Heart right ventricle (tissue), 16 donors: Measurements from ENCODE around the gene FAM149A. TPM values are rescaled to one million over a fixed set of nuclear protein-coding genes. Genes with fewer than 3 reads are reported as not detected.

Experiments
- ATAC-seq, 8 donors: fragments of 200-7000 bp; cut with Tn5 transposase; one replicate each; pipeline ENCODE4 v1.9.1; 2020; ENCODE audit warnings: mild to moderate bottlenecking in 8 of 8, moderate library complexity in 8 of 8, moderate number of reproducible peaks in 1 of 8
- DNase-seq, 2 donors: peaks; one replicate each; pipeline ENCODE4 v3.0.0-alpha.2; 2020
- H3K27ac ChIP-seq, 10 donors: fragments of 200-600 bp; sonication (generic) in 2 of 10; one replicate each; pipeline versions ENCODE4 v1.5.0 to v1.8.0; 2020 to 2022; ENCODE audit warnings: mild to moderate bottlenecking in 3 of 10
- H3K27me3 ChIP-seq, 7 donors: fragments of 200-600 bp; one replicate each; pipeline ENCODE4 v1.8.0; 2021 to 2022; ENCODE audit warnings: mild to moderate bottlenecking in 2 of 7
- H3K36me3 ChIP-seq, 9 donors: fragments of 200-600 bp; sonication (generic) in 1 of 9; one replicate each; pipeline versions ENCODE4 v1.5.0 to v1.8.0; 2020 to 2022; ENCODE audit warnings: mild to moderate bottlenecking in 2 of 9
- H3K4me1 ChIP-seq, 9 donors: fragments of 200-600 bp; sonication (generic) in 1 of 9; one replicate each; pipeline versions ENCODE4 v1.5.0 to v1.8.0; 2020 to 2022; ENCODE audit warnings: mild to moderate bottlenecking in 4 of 9
- H3K4me3 ChIP-seq, 10 donors: fragments of 200-600 bp; sonication (generic) in 2 of 10; one replicate each; pipeline versions ENCODE4 v1.5.0 to v1.8.0; 2020 to 2022; ENCODE audit warnings: mild to moderate bottlenecking in 7 of 10, moderate library complexity in 2 of 10
- H3K9me3 ChIP-seq, 11 donors: fragments of 200-600 bp in 10 of 11; sonication (generic) in 2 of 11; one replicate each; pipeline versions ENCODE4 v1.5.0 to v1.8.0; 2013 to 2022; ENCODE audit warnings: mild to moderate bottlenecking in 2 of 11, control low read depth in 1 of 11, moderate library complexity in 1 of 11
- WGBS, 2 donors: extraction: QIAGEN DNeasy Blood & Tissue Kit; methylation state at CpG; one replicate each; pipeline ENCODE4 v1.1.7; 2013; ENCODE audit warnings: inconsistent platforms in 1 of 2; 5-methylcytosine and 5-hydroxymethylcytosine counted together
- intact Hi-C, 10 donors: fragments of 100-400 bp; cut with DNase I; formaldehyde crosslinking; loops; one replicate each; pipeline versions ENCODE4 v1.11.1 to v1.14.2; 2022
- polyA plus RNA-seq, 2 donors: library from polyadenylated mRNA; stranded (reverse); fragments of 200-250 nt; gene quantifications; one replicate each; pipeline ENCODE4 v1.2.3, GENCODE V29; 2013
- total RNA-seq, 10 donors: library from RNA; stranded (reverse); fragmentation: NEBNext Ultra II Directional in 3 of 10; extraction: Animal tissue kit (Norgen Biotek cat#: 25700) in 3 of 10; gene quantifications; one replicate each; pipeline versions ENCODE4 v1.2.1 to v1.2.4, GENCODE V29; 2021 to 2023
- TF ChIP-seq, protein P1 (sequence below), 9 donors: fragments of 200-600 bp; sonication (generic) in 2 of 9; IDR thresholded peaks; one replicate each; pipeline versions ENCODE4 v1.5.0 to v1.8.0; 2021 to 2022; ENCODE audit warnings: antibody characterized with exemption in 9 of 9, mild to moderate bottlenecking in 5 of 9, moderate library complexity in 1 of 9
- donor health status: Arrhythmogenic right ventricular cardiomyopathy.
- donor health status: ischemic (EF 13 %, LVEDD 7.1; RV severe dilation, severe dysfunction).
- donor health status: healthy with polysubstance abuse.
- donor health status: DM: no; HTN: yes; CAD: no.
- donor health status: DM: no; HTN: no; CAD: no.
- donor health status: ischemic (EF 25% LVEDD 6.9; RV normal size, moderate dysfunction).
- donor health status: ischemic (EF 25% LVEDD 5.7; RV mildly dilated, moderate dysfunction).
- donor health status: healthy.
- donor health status: DM: yes; HTN: yes; CAD: no.
- donor health status: Ischemic cardiomyopathy.
- donor health status: ischemic (EF 35%, LVEDD 5.7; RV mildly dilated, moderate dysfunction).
- donor health status: nonischemic (EF 11% LVEDD 7.7; RV severe dilation, severe dysfunction).
- donor health status: DM: yes; HTN: yes; CAD: no.
- donor health status: PGD.
- donor health status: ischemic (EF 29% LVEDD 5.4; RV normal size, mild dysfunction).
- donor health status: nonischemic (EF 23%, LVEDD 6.1; RV moderate dilation, normal function).

The FAM149A gene
- total and polyA plus RNA-seq, 12 donors, result 1.2 to 13.7 (median 9.8) TPM

DNA sequence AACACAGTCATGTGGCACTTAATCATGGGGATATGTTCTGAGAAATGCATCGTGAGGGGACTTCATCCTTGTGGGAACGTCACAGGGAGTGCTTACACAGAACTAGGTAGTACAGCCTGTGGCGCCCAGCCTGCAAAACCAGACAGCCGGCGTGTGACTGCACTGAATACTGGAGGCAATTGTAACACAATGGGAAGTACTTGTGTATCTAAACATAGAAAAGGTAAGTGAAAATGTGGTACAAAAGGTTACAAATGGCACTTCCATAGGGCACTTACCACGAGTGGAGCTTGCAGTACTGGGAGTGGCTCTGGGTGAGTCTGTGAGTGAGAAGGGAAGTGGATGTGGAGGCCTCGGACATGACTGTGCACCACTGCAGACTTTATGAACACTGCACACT lies 30.3 kb upstream of the FAM149A start:
- TF ChIP-seq, protein P1, sequence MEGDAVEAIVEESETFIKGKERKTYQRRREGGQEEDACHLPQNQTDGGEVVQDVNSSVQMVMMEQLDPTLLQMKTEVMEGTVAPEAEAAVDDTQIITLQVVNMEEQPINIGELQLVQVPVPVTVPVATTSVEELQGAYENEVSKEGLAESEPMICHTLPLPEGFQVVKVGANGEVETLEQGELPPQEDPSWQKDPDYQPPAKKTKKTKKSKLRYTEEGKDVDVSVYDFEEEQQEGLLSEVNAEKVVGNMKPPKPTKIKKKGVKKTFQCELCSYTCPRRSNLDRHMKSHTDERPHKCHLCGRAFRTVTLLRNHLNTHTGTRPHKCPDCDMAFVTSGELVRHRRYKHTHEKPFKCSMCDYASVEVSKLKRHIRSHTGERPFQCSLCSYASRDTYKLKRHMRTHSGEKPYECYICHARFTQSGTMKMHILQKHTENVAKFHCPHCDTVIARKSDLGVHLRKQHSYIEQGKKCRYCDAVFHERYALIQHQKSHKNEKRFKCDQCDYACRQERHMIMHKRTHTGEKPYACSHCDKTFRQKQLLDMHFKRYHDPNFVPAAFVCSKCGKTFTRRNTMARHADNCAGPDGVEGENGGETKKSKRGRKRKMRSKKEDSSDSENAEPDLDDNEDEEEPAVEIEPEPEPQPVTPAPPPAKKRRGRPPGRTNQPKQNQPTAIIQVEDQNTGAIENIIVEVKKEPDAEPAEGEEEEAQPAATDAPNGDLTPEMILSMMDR (IDR thresholded peaks at IDR 0.05), result no peak
- Histone ChIP-seq H3K27ac (no peak overlapping the region), H3K4me1 (peaks cover 0 to 12% (median 4%) of the 10 kb centered on the region in 9 donors), H3K36me3 (peaks cover 0 to 30% (median 0%) of the 10 kb centered on the region in 9 donors), H3K27me3 (no peaks in the 10 kb centered on the region), H3K4me3 (no peak overlapping the region), H3K9me3 (no peaks in the 10 kb centered on the region)
- WGBS, 2 donors, result 73 to 79% methylated on average over 7 of the region's 7 CpGs
- ATAC-seq (peak in 2 of 8 donors; percentile 30 to 34), DNase-seq (no peak)
- intact Hi-C loops, result loop anchor here in 3 of 10 donors (5.0 to 10.0 kb wide), 3 partner anchors 58 to 118 kb away; partner anchors contain the start of gene CYP4V2 (in 1 of the 3)

DNA sequence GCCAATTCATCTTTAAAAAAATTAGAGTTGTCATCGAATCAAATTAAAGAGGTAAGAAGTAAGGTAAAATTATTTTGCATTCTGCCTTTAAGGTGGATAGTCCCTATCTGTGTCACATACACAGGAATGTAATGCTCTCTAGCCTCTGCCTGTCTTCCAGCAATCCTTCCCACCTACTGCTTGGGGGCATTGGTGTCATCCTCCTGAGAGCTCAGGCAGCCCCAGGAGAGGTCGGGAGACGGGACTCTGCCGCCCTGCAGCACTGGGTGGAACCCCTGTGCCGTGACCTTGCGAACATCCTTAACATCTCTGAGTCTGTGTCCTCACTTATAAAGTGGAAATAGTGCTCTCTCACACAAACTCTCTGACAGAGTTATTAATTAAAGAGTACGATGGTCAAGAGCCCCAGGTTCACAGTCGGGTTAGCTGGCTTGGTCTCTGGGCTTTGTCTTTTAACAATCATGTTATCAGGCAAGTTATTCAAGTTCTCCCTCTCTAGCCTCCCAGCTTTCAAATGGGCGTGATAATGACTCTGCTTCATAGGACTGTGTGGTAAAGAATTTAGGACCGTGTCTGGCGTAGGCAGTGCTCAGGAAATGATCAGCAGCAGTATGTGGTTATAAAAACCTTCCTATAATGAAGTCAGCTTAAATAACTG lies 25.4 kb upstream of the FAM149A start:
- Histone ChIP-seq H3K9me3 (no peaks in the 10 kb centered on the region), H3K4me3 (no peak overlapping the region), H3K4me1 (no peaks in the 10 kb centered on the region), H3K27ac (no peak overlapping the region), H3K27me3 (no peaks in the 10 kb centered on the region), H3K36me3 (peaks cover 0 to 59% (median 0%) of the 10 kb centered on the region in 9 donors)
- ATAC-seq (peak in 1 of 8 donors; percentile 20), DNase-seq (no peak)
- WGBS, 2 donors, result 49 to 64% methylated on average over 11 of the region's 11 CpGs
- TF ChIP-seq, protein P1 (IDR thresholded peaks at IDR 0.05), result no peak
- intact Hi-C loops, result loop anchor here in 1 of 10 donors (10.0 kb wide), 1 partner anchor 56 kb away; no protein-coding TSS in a partner anchor

DNA sequence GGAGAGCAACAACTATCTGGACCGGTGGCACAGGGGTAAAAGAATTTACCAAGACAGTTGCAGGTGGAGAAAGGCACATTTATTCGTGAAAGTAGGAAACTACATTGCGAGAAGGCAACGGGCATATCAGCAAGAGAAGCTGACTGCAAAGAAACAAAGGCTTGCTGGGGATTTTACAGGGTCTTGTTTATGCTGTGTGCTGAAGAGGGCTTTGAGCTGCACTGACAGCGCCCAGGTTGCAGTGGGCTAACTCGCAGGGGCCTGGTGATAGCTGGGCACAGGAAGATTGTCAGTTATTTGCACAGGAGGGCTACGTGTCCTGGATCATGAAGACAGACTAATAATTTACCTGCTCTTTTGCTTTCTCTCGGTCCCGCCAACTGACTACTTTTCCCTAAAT lies 24.8 kb upstream of the FAM149A start:
- no peak for DNase-seq
- Histone ChIP-seq H3K36me3 (peaks cover 0 to 65% (median 0%) of the 10 kb centered on the region in 9 donors), H3K4me1 (no peaks in the 10 kb centered on the region), H3K27ac (no peak overlapping the region), H3K4me3 (no peak overlapping the region), H3K9me3 (no peaks in the 10 kb centered on the region), H3K27me3 (no peaks in the 10 kb centered on the region)
- WGBS, 2 donors, result 74 to 78% methylated on average over 9 of the region's 9 CpGs
- TF ChIP-seq, protein P1 (IDR thresholded peaks at IDR 0.05), result no peak
- intact Hi-C loops, result loop anchor here in 1 of 10 donors (10.0 kb wide), 1 partner anchor 55 kb away; no protein-coding TSS in a partner anchor
- ATAC-seq, result no peak

DNA sequence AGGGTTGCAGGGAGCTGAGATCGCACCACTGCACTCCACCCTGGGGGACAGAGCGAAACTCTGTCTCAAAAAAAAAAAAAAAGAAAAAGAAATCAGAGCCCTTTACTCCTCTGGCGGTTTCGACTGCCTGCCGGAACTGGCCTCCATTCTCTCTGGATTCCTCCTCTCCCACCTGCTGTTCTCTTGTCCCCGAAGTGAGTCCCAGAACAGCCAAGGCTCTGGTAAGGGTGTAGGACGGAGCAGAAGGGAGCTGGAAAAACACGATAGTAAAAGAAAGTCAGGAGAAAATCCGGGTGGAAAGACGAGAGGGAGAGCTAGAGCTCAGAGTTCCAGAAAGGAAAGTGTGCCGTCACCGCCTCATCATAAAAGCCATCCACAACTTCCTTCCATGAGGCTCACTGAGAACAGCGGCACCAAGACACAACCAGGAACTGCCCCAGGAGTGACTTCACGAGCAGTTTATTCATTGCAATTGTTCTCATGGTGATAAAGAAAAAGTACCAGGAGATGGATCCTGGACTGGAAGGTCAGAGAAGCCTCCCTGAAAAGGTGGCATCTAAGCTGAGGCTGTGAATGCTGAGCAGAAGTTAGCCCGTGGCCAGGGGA lies 23.2 kb upstream of the FAM149A start:
- Histone ChIP-seq H3K27me3 (no peaks in the 10 kb centered on the region), H3K4me3 (no peak overlapping the region), H3K27ac (no peak overlapping the region), H3K9me3 (no peaks in the 10 kb centered on the region), H3K4me1 (no peaks in the 10 kb centered on the region), H3K36me3 (peaks cover 0 to 65% (median 0%) of the 10 kb centered on the region in 9 donors)
- TF ChIP-seq, protein P1 (IDR thresholded peaks at IDR 0.05), result no peak
- ATAC-seq (no peak), DNase-seq (no peak)
- 67 to 76% methylated on average over 14 to 15 of the region's 15 CpGs for WGBS, 2 donors
- intact Hi-C loops, result no loop called here
